Measurements from ENCODE around the gene MUC5AC.

Gene MUC5AC, protein sequence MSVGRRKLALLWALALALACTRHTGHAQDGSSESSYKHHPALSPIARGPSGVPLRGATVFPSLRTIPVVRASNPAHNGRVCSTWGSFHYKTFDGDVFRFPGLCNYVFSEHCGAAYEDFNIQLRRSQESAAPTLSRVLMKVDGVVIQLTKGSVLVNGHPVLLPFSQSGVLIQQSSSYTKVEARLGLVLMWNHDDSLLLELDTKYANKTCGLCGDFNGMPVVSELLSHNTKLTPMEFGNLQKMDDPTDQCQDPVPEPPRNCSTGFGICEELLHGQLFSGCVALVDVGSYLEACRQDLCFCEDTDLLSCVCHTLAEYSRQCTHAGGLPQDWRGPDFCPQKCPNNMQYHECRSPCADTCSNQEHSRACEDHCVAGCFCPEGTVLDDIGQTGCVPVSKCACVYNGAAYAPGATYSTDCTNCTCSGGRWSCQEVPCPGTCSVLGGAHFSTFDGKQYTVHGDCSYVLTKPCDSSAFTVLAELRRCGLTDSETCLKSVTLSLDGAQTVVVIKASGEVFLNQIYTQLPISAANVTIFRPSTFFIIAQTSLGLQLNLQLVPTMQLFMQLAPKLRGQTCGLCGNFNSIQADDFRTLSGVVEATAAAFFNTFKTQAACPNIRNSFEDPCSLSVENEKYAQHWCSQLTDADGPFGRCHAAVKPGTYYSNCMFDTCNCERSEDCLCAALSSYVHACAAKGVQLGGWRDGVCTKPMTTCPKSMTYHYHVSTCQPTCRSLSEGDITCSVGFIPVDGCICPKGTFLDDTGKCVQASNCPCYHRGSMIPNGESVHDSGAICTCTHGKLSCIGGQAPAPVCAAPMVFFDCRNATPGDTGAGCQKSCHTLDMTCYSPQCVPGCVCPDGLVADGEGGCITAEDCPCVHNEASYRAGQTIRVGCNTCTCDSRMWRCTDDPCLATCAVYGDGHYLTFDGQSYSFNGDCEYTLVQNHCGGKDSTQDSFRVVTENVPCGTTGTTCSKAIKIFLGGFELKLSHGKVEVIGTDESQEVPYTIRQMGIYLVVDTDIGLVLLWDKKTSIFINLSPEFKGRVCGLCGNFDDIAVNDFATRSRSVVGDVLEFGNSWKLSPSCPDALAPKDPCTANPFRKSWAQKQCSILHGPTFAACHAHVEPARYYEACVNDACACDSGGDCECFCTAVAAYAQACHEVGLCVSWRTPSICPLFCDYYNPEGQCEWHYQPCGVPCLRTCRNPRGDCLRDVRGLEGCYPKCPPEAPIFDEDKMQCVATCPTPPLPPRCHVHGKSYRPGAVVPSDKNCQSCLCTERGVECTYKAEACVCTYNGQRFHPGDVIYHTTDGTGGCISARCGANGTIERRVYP (N-terminal part only)

DNA sequence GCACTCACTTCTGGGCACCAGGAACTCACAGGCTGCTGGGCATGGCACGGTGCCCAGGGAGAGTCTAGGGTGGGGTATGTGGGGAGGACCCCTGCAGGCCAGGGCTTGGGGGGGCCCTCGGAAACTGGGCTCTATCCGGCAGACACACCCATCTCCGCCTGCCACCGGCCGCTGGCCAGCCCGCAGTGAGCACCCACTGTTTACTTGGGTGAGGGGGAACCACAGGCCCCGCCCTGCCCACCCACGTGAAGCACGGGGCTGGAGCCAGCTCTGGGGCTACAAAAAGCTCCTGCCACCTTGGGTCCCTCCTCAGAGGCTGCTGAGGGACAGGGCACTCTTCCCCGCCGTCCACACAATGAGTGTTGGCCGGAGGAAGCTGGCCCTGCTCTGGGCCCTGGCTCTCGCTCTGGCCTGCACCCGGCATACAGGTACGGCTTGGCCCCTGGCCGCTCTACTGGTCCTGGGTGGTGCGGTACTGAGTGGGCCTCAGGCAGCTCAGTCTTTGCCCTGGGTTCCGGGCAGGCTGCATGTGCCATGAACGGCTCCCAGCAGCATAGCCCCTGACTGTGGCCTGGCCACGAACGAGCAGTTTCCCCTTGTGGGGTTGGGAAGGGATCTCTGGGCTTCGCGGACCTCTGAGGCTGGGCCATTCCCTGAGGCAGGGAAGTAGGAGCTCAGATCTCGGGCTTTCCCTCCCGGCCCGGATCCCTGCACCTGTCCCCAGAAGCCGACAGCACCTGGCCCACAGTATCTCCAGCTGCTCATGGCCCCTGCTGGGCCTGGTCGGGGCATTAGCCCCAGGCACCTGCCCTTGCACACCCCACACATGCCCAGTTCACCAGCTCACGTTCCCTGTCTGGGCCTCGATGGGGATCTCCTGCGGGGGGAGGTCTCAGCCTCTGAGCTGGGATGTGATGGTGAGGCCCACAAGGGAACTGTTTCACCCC is at the start of gene MUC5AC:
TSS of gene MUC5AC (plus strand) at position 309 of the 947 bp plus-strand sequence. CDS start at position 356, 47 bp downstream.
- no peak for DNase-seq (ENCODE audit: low read depth, low spot score)

DNA sequence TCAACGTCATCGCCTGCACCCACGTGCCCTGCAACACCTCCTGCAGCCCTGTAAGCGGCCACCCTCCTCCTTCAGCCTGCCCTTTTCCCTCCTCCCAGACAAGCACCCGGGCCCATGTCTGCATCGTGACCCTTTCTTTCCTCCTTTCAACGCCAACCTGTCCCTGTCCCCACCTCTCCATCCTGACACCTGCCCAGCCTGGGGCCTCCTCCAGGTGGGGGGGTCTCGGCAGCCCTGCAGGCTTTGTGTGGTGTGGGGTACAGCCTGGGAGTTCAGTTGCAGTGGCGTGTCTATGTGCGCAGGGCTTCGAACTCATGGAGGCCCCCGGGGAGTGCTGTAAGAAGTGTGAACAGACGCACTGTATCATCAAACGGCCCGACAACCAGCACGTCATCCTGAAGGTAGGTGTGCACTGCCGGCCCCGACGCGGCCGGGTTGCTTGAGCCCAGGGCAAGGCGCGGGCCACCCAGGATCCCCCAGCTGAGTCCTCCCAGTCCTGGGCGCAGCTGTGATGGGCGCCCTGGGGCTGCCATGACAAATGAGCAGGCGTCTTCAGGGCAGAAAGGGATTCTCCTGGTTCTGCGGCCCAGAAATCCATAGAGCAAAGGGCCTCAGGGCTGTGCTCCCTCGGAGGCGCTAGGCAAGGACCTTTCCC is 49.4 kb upstream of the MUC5AC start:
- in situ Hi-C loops (cut with HindIII; ENCODE audit: low sequenced_read_pairs) = no loop called here
- no peak for DNase-seq (ENCODE audit: low read depth, low spot score)
- no peak overlapping the region for H3K4me3 ChIP-seq (ENCODE audit: low read depth, low read length)
- TF ChIP-seq, protein P1, sequence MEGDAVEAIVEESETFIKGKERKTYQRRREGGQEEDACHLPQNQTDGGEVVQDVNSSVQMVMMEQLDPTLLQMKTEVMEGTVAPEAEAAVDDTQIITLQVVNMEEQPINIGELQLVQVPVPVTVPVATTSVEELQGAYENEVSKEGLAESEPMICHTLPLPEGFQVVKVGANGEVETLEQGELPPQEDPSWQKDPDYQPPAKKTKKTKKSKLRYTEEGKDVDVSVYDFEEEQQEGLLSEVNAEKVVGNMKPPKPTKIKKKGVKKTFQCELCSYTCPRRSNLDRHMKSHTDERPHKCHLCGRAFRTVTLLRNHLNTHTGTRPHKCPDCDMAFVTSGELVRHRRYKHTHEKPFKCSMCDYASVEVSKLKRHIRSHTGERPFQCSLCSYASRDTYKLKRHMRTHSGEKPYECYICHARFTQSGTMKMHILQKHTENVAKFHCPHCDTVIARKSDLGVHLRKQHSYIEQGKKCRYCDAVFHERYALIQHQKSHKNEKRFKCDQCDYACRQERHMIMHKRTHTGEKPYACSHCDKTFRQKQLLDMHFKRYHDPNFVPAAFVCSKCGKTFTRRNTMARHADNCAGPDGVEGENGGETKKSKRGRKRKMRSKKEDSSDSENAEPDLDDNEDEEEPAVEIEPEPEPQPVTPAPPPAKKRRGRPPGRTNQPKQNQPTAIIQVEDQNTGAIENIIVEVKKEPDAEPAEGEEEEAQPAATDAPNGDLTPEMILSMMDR (IDR thresholded peaks at IDR 0.05; ENCODE audit: low read depth, low read length) = no peak

More for the DNA sequence above, at the start of gene MUC5AC:
- in situ Hi-C loops (cut with HindIII; ENCODE audit: low sequenced_read_pairs) = no loop called here
- TF ChIP-seq, protein P1 (IDR thresholded peaks at IDR 0.05; ENCODE audit: low read depth, low read length) = no peak
- no peak within 1 kb of the TSS for H3K4me3 ChIP-seq (ENCODE audit: low read depth, low read length)

DNA sequence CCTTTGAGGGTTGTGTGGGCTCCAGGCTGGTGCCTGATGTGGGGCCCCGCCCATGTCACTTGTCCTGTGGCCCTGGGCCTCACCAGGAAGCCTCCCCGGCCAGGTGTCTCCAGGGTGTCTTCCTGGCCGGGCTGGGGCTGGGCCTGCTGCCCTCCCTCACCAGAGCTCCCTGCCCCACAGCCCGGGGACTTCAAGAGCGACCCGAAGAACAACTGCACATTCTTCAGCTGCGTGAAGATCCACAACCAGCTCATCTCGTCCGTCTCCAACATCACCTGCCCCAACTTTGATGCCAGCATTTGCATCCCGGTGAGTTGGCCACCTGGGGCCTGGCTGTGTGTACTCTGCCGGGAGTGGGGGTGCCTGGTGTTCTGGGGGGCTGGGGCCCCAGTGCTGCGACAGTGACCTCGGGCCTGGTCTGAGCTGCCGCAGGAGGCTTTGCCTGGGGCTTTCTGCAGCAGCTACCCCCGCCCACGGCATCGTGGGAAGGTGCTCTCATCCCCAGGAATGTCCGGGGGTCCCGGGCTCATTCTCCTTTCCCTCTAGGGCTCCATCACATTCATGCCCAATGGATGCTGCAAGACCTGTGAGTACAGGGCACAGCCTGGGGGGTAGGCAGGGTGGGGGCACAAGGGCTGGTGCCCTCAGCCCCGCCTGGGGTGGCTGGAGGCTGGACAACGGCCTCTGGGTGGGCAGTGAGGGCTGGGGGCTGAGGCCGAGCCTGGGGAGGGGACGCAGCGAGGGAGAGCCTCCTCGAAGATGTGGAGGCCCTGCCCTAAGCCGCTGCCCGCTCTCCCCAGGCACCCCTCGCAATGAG is 48.4 kb upstream of the MUC5AC start:
- no peak for DNase-seq (ENCODE audit: low read depth, low spot score)
- no peak overlapping the region for H3K4me3 ChIP-seq (ENCODE audit: low read depth, low read length)
- in situ Hi-C loops (cut with HindIII; ENCODE audit: low sequenced_read_pairs) = no loop called here
- TF ChIP-seq, protein P1 (IDR thresholded peaks at IDR 0.05; ENCODE audit: low read depth, low read length) = no peak

DNA sequence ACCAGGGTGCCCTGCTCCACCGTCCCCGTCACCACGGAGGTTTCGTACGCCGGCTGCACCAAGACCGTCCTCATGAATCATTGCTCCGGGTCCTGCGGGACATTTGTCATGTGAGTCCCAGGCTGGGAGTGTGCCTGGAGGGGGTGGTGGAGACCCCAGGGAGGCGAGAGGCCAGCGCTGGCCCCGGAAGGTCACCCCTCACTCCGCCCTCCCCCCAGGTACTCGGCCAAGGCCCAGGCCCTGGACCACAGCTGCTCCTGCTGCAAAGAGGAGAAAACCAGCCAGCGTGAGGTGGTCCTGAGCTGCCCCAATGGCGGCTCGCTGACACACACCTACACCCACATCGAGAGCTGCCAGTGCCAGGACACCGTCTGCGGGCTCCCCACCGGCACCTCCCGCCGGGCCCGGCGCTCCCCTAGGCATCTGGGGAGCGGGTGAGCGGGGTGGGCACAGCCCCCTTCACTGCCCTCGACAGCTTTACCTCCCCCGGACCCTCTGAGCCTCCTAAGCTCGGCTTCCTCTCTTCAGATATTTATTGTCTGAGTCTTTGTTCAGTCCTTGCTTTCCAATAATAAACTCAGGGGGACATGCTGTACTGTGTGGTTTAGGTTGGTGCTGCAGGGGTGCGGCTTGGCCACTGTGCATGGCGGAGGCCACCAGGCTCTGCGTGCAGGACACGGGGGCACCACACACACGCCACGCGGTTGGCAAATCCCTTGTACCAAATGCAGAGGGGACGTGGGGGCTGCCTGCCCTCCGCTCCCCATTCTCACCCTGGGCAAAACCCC is 47.6 kb upstream of the MUC5AC start:
- H3K4me3 ChIP-seq (ENCODE audit: low read depth, low read length) = no peak overlapping the region
- in situ Hi-C loops (cut with HindIII; ENCODE audit: low sequenced_read_pairs) = no loop called here
- no peak for DNase-seq (ENCODE audit: low read depth, low spot score)
- TF ChIP-seq, protein P1 (IDR thresholded peaks at IDR 0.05; ENCODE audit: low read depth, low read length) = no peak

Measured in astrocyte of the spinal cord (primary cell).